Loucy (cell line): ENCODE results near the gene KCNJ6.

Experiments
- H2AFZ ChIP-seq: fragments of 200-600 bp; sonication (generic); 2 replicates; pipeline ENCODE4 v1.6.0; 2016; ENCODE audit warnings: antibody characterized with exemption, mild to moderate bottlenecking, low read length, moderate library complexity
- H3F3A ChIP-seq: fragments of 200-600 bp; 2 replicates; pipeline ENCODE4 v1.6.0; 2016; ENCODE audit warnings: antibody characterized with exemption, low read depth, mild to moderate bottlenecking
- H3K27me3 ChIP-seq: fragments of 200-600 bp; sonication (generic); 2 replicates; pipeline ENCODE4 v1.6.1; 2014; ENCODE audit warnings: low read length, mild to moderate bottlenecking; ENCODE audit not compliant: insufficient read depth, poor library complexity, severe bottlenecking
- H3K36me3 ChIP-seq: fragments of 200-600 bp; sonication (generic); 2 replicates; pipeline ENCODE4 v1.6.1; 2016; ENCODE audit warnings: low read length; ENCODE audit not compliant: insufficient read depth
- H3K4me1 ChIP-seq: fragments of 200-600 bp; sonication (generic); 2 replicates; pipeline ENCODE4 v1.5.1; 2014; ENCODE audit warnings: low read length, mild to moderate bottlenecking; ENCODE audit not compliant: insufficient read depth, poor library complexity, severe bottlenecking
- H3K4me2 ChIP-seq: fragments of 200-600 bp; sonication (generic); 2 replicates; pipeline ENCODE4 v1.6.0; 2014; ENCODE audit warnings: antibody characterized with exemption, low read length, low read depth, mild to moderate bottlenecking; ENCODE audit not compliant: poor library complexity, severe bottlenecking
- H3K4me3 ChIP-seq: fragments of 200-600 bp; sonication (generic); 2 replicates; pipeline ENCODE4 v1.5.1; 2014; ENCODE audit warnings: low read length, mild to moderate bottlenecking, mixed read lengths; ENCODE audit not compliant: poor library complexity, severe bottlenecking
- H3K79me2 ChIP-seq: fragments of 200-600 bp; sonication (generic); 2 replicates; pipeline ENCODE4 v1.6.1; 2014; ENCODE audit warnings: low read length; ENCODE audit not compliant: insufficient read depth
- H3K9ac ChIP-seq: fragments of 200-600 bp; sonication (generic); 2 replicates; pipeline ENCODE4 v1.6.0; 2014; ENCODE audit warnings: mild to moderate bottlenecking, low read depth, low read length, moderate library complexity; ENCODE audit not compliant: poor library complexity, severe bottlenecking
- H3K9me2 ChIP-seq: fragments of 200-600 bp; sonication (generic); replicated peaks from 2 replicates; pipeline ENCODE4 v1.6.1; 2016; ENCODE audit warnings: low read depth, low read length, mixed read lengths
- H3K9me3 ChIP-seq: fragments of 200-600 bp; sonication (generic); 2 replicates; pipeline ENCODE4 v1.6.1; 2014; ENCODE audit warnings: mild to moderate bottlenecking, antibody characterized with exemption, low read length, low read depth; ENCODE audit not compliant: insufficient read depth
- H4K20me1 ChIP-seq: fragments of 200-600 bp; sonication (generic); 2 replicates; pipeline ENCODE4 v1.6.0; 2014; ENCODE audit warnings: antibody characterized with exemption, low read length, mild to moderate bottlenecking; ENCODE audit not compliant: insufficient read depth, poor library complexity, severe bottlenecking
- CTCF ChIP-seq: fragments of 200-600 bp; sonication (generic); conservative IDR thresholded peaks from 2 replicates; pipeline ENCODE4 v1.5.1; 2014; ENCODE audit warnings: mild to moderate bottlenecking, antibody characterized with exemption, low read length
- EZH2phosphoT487 ChIP-seq: fragments of 200-600 bp; IDR thresholded peaks from 2 replicates; pipeline ENCODE4 v1.6.1; 2018; ENCODE audit warnings: antibody characterized with exemption, mild to moderate bottlenecking, moderate library complexity, borderline replicate concordance

Gene KCNJ6

DNA sequence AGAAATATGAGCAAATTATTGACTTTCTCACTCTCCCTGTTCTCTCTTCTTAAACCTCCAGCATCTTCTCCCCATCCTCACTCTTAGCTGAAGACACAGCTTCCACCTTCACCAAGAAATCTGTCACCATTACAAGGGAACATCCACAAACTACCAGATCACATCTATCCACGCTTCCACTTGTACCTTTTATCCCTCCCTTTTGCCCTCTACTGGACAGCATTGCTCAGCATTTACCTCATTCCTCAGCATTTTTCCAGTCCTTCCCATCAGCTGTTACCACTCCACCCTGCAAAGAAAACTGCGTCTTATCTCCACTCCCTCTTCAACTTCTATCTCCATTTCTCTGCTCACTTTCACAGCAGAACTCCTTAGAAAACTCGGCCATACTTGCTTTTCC, 42.6 kb downstream of the KCNJ6 start:
- no peaks in the 10 kb centered on the region for H3K9me3 ChIP-seq
- H3K79me2 ChIP-seq: no peaks in the 10 kb centered on the region
- H3K4me3 ChIP-seq: no peak overlapping the region
- TF ChIP-seq EZH2phosphoT487 (no peak), CTCF (no peak)
- no peaks in the 10 kb centered on the region for H3F3A ChIP-seq
- no peaks in the 10 kb centered on the region for H3K9me2 ChIP-seq
- no peak overlapping the region for H3K9ac ChIP-seq
- H3K36me3 ChIP-seq: no peaks in the 10 kb centered on the region
- H3K27me3 ChIP-seq: no peaks in the 10 kb centered on the region
- H2AFZ ChIP-seq: no peak overlapping the region
- no peaks in the 10 kb centered on the region for H4K20me1 ChIP-seq
- no peak overlapping the region for H3K4me2 ChIP-seq
- no peaks in the 10 kb centered on the region for H3K4me1 ChIP-seq

GRCh38 chr21:37871121-37871862, 45.0 kb downstream of the KCNJ6 start:
- Histone ChIP-seq H3F3A (no peaks in the 10 kb centered on the region), H3K9me2 (no peaks in the 10 kb centered on the region), H4K20me1 (no peaks in the 10 kb centered on the region), H3K27me3 (no peaks in the 10 kb centered on the region), H3K4me1 (no peaks in the 10 kb centered on the region), H3K9me3 (no peaks in the 10 kb centered on the region), H3K9ac (no peak overlapping the region), H2AFZ (no peak overlapping the region), H3K4me3 (no peak overlapping the region), H3K4me2 (no peak overlapping the region), H3K36me3 (no peaks in the 10 kb centered on the region), H3K79me2 (no peaks in the 10 kb centered on the region)
- no peak for TF ChIP-seq EZH2phosphoT487
- no peak for TF ChIP-seq CTCF

DNA sequence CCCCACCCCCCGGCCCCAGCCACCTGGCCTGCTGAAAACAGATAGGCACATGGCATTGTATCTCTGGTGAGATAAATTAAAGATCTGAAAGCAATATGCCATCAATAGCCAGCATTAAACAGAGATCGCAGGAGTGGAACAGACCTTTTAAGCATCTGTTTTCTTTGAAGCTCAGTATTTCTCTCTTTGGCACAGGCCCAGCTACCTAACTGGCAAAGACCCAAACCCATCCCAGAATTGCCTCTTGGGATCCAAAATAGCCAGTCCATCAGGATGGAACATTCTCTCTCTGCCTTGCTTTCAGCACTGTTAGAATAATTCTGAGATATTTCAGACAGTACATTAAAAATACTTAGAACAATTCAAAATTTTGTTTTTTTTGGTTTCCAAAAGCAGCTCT, 46.0 kb downstream of the KCNJ6 start:
- H3F3A ChIP-seq: no peaks in the 10 kb centered on the region
- no peaks in the 10 kb centered on the region for H3K27me3 ChIP-seq
- no peak for TF ChIP-seq EZH2phosphoT487
- TF ChIP-seq CTCF: no peak
- H2AFZ ChIP-seq: no peak overlapping the region
- H3K36me3 ChIP-seq: no peaks in the 10 kb centered on the region
- no peaks in the 10 kb centered on the region for H3K79me2 ChIP-seq
- H3K9me2 ChIP-seq: no peaks in the 10 kb centered on the region
- no peak overlapping the region for H3K9ac ChIP-seq
- H4K20me1 ChIP-seq: no peaks in the 10 kb centered on the region
- H3K4me1 ChIP-seq: no peaks in the 10 kb centered on the region
- no peaks in the 10 kb centered on the region for H3K9me3 ChIP-seq
- H3K4me3 ChIP-seq: no peak overlapping the region
- H3K4me2 ChIP-seq: no peak overlapping the region
